Activated CD4-positive, alpha-beta memory T cell treated with anti-CD3 and anti-CD28 coated beads, Interleukin-2, amount 10 ng/mL, durations not matched to agents 7 days and 5 days (primary cell): ENCODE data around the gene NCF1. TPM values are rescaled to one million over a fixed set of nuclear protein-coding genes. Genes with fewer than 3 reads are reported as not detected.
"Not testable (repeated sequence)": the region's sequence is repeated elsewhere in the genome, so short reads cannot be mapped to it uniquely, and the experiment has no call there.

ENCODE experiments used
- CTCF ChIA-PET: fragments of 350-600 bp; sonication (Branson Sonifier 250); formaldehyde crosslinking; loops from one replicate; lab custom pipeline; 2021; ENCODE audit warnings: antibody characterized with exemption, inconsistent platforms; lab: Charles Lee
- POLR2A ChIA-PET: fragments of 350-600 bp; sonication (Branson Sonifier 250); formaldehyde crosslinking; loops from one replicate; lab custom pipeline; 2021; ENCODE audit warnings: antibody characterized with exemption; lab: Charles Lee
- DNase-seq: peaks from one replicate; pipeline ENCODE4 v3.0.0-alpha.2; 2020
- H3K27ac Mint-ChIP-seq: one replicate; pipeline ENCODE4 v1.8.0; 2021; ENCODE audit warnings: mild to moderate bottlenecking, mixed read lengths
- H3K27me3 Mint-ChIP-seq: one replicate; pipeline ENCODE4 v1.8.0; 2021; ENCODE audit warnings: mixed read lengths
- H3K36me3 Mint-ChIP-seq: one replicate; pipeline ENCODE4 v1.8.0; 2021; ENCODE audit warnings: low read depth, mixed read lengths
- H3K4me1 Mint-ChIP-seq: one replicate; pipeline ENCODE4 v1.8.0; 2021; ENCODE audit warnings: mixed read lengths
- H3K4me3 Mint-ChIP-seq: one replicate; pipeline ENCODE4 v1.8.0; 2021; ENCODE audit warnings: mild to moderate bottlenecking, mixed read lengths
- H3K9me3 Mint-ChIP-seq: one replicate; pipeline ENCODE4 v1.8.0; 2021; ENCODE audit warnings: mixed read lengths
- total RNA-seq, 2 experiments: library from RNA; stranded (reverse); gene quantifications; one replicate each; pipeline ENCODE4 v1.2.3, GENCODE V29; 2021

NCF1 gene
- total RNA-seq, 2 experiments from 2014 or later: 1.5 TPM

DNA sequence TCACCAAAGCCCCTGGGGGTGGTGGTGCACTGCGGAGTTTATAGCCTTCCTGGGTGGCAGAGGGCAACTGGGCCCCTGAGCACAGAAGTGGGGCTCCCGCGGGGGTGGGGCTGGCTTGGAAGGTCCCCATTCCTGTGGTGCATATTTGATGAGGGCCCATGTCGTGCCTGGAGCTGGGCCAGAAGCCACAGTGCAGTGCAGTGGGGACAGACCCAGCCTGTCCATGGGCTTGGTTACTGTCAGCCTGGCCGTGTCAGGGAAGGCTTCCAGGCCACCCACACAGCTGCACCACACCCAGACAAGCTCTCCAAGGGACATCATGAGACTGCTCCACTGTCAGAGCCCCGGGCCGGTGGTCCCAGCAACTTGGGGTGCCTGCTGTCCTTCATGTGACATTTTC, 7.3 kb upstream of the NCF1 start:
- CTCF ChIA-PET, H3K36me3 Mint-ChIP-seq, H3K27ac Mint-ChIP-seq, DNase-seq, H3K4me1 Mint-ChIP-seq, POLR2A ChIA-PET, H3K4me3 Mint-ChIP-seq, H3K9me3 Mint-ChIP-seq, H3K27me3 Mint-ChIP-seq: not testable (repeated sequence)

DNA sequence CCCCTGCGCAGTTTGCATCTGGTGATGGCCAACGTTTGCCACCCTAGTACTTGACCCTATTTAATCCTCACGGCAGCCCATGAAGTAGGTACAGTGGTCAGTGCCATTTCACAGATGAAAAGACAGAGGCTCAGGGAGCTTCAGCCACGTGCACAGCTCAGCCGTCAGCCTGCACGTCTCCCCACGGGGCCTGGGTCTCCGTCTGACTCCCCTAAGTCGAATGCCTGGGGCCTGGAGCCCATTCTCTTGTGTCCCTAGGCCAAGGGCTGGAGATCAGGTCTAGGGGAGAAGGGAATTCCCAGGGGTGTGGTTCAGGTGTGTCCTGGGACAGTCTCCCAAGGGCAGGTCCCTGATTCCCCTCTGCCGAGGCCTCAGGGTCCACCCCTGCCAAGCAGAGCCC, 6.8 kb upstream of the NCF1 start:
- POLR2A ChIA-PET, H3K4me3 Mint-ChIP-seq, H3K27ac Mint-ChIP-seq, H3K27me3 Mint-ChIP-seq, H3K36me3 Mint-ChIP-seq, DNase-seq, H3K4me1 Mint-ChIP-seq, CTCF ChIA-PET, H3K9me3 Mint-ChIP-seq: not testable (repeated sequence)

DNA sequence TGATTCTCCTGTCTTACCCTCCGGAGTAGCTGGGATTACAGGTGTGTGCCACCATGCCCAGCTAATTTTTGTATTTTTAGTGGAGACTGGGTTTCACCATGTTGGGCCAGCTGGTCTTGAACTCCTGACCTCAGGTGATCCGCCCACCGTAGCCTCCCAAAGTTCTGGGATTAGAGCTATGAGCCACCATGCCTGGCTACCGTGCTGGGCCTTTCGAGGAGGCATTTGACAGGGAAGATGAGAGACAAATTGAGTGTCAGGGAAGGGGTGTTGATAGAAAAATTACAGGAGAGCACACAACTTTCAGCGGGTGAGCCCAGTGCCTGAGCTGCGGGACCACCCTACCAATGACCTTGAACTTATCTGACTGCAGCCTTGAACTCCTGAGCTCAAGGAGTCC, 3.7 kb upstream of the NCF1 start:
- H3K4me1 Mint-ChIP-seq, CTCF ChIA-PET, DNase-seq, H3K36me3 Mint-ChIP-seq, POLR2A ChIA-PET, H3K4me3 Mint-ChIP-seq, H3K9me3 Mint-ChIP-seq, H3K27ac Mint-ChIP-seq, H3K27me3 Mint-ChIP-seq: not testable (repeated sequence)

DNA sequence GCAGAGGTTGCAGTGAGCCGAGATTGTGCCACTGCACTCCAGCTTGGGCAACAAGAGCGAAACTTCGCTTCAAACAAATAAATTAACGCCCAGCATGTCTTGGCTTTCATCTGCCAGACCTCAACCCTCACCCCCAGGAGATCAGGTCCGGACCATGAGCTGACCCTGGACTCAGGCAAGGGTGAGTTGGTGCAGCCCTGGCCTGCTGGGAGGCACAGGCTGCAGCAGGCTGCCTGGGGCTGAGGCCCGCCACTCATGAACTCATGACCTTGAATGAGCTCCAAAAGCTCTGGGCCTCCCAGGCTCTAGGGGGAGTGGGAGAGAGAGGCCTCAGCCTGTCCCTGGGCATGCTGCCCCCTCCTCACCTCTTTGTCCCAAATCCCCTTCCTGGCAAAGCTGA, 1.7 kb upstream of the NCF1 start:
- H3K27me3 Mint-ChIP-seq, CTCF ChIA-PET, POLR2A ChIA-PET, H3K4me1 Mint-ChIP-seq, H3K9me3 Mint-ChIP-seq, H3K4me3 Mint-ChIP-seq, DNase-seq, H3K27ac Mint-ChIP-seq, H3K36me3 Mint-ChIP-seq: not testable (repeated sequence)

DNA sequence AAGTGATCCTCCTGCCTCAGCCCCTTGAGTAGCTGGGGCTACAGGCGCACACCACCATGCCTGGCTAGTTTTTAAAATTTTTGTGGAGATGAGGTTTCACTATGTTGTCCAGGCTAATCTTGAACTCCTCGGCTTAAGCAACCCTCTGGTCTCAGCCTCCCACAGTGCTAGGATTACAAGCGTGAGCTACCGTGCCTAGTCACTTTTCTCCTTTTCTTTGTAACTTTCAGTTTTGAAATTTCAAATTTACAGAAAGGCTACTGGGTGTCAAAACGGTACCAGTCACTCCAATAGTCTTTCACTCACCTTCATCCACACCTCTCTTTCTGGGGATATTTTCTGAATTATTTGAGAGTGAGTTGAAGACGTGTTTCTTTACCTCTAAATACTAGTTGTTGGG, 1.3 kb downstream of the NCF1 start:
- H3K4me3 Mint-ChIP-seq, H3K4me1 Mint-ChIP-seq, CTCF ChIA-PET, H3K27me3 Mint-ChIP-seq, POLR2A ChIA-PET, H3K36me3 Mint-ChIP-seq, H3K9me3 Mint-ChIP-seq, DNase-seq, H3K27ac Mint-ChIP-seq: not testable (repeated sequence)

DNA sequence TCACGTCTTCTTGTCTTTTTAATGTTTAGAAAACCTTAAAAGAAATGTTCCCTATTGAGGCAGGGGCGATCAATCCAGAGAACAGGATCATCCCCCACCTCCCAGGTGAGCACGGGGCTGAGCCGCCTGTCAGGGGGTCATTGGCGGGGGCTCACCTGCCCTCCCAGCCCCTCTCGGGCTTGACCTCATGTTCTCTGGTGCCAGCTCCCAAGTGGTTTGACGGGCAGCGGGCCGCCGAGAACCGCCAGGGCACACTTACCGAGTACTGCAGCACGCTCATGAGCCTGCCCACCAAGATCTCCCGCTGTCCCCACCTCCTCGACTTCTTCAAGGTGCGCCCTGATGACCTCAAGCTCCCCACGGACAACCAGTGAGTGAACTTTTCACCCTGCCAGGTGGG, 5.2 kb downstream of the NCF1 start:
- H3K27ac Mint-ChIP-seq, H3K36me3 Mint-ChIP-seq, DNase-seq, H3K4me1 Mint-ChIP-seq, H3K9me3 Mint-ChIP-seq, CTCF ChIA-PET, H3K4me3 Mint-ChIP-seq, POLR2A ChIA-PET, H3K27me3 Mint-ChIP-seq: not testable (repeated sequence)

DNA sequence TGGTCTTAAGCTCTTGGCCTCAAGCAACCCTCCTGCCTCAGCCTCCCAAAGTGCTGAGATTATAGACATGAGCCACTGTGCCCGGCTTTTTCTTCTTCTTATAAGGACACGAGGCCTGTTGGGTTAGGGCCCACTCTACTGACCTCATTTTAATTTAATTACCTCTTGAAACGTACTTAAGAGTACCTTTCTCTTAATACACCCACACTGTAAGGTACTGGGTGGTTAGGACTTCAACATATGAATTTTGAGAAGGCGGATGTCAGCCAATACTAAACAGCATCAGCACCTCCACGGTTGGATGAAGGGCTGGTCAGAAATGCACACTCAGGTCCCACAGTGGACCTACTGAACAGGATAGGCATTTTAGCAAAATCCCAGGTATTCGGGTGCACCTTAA, 7.9 kb downstream of the NCF1 start:
- CTCF ChIA-PET, H3K36me3 Mint-ChIP-seq, H3K9me3 Mint-ChIP-seq, H3K27me3 Mint-ChIP-seq, POLR2A ChIA-PET, H3K27ac Mint-ChIP-seq, H3K4me3 Mint-ChIP-seq, H3K4me1 Mint-ChIP-seq, DNase-seq: not testable (repeated sequence)

DNA sequence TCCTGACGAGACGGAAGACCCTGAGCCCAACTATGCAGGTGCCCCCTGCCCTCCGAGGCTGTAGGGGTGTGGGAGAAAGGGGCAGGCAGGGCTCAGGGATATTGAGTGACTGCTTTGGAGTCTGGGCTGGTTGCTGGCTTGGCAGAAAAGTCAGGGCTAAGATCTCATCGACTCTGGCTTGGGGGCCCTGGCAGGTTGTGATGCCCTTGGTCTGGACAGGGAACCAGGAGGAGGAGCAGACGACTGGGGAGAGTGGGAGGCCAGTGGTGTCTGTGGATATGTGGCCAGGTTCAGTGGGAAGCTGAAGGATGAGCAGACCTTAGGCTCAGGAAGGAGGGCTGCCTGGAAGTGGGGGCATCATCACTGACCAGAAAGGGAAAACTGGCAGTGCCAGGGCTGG, 9.8 kb downstream of the NCF1 start:
- DNase-seq, CTCF ChIA-PET, POLR2A ChIA-PET, H3K36me3 Mint-ChIP-seq, H3K27me3 Mint-ChIP-seq, H3K4me3 Mint-ChIP-seq, H3K4me1 Mint-ChIP-seq, H3K9me3 Mint-ChIP-seq, H3K27ac Mint-ChIP-seq: not testable (repeated sequence)

DNA sequence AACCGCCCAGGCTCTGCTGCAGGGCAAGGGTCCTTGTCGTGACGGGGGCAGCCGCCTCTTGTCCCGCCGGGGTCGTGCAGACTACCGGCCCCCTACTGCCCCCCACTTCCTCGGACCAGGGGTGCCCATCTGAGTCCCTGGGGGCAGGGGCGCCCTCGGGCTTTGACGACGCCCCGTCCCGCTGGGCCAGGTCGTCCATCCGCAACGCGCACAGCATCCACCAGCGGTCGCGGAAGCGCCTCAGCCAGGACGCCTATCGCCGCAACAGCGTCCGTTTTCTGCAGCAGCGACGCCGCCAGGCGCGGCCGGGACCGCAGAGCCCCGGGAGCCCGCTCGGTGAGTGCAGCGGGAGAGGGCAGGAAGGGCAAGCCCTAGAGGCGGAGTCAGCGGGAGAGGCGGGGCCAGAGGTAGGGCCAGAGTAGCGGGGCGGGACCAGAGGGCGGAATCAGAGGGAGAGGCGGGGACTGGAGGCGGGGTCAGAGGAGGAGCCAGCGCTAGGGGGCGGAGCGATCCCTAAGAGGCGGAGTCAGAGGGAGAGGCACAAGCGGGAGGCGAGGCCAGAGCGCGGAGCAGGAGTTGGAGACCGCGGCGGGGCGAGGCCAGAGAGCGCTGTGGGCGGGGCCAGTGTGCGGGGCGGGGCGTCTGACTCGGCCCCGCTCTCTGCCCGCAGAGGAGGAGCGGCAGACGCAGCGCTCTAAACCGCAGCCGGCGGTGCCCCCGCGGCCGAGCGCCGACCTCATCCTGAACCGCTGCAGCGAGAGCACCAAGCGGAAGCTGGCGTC, 14.7 kb downstream of the NCF1 start:
- POLR2A ChIA-PET, H3K4me3 Mint-ChIP-seq, H3K4me1 Mint-ChIP-seq, H3K36me3 Mint-ChIP-seq, H3K9me3 Mint-ChIP-seq, H3K27ac Mint-ChIP-seq, CTCF ChIA-PET, H3K27me3 Mint-ChIP-seq: not testable (repeated sequence)
- DNase-seq: peak; percentile 96

DNA sequence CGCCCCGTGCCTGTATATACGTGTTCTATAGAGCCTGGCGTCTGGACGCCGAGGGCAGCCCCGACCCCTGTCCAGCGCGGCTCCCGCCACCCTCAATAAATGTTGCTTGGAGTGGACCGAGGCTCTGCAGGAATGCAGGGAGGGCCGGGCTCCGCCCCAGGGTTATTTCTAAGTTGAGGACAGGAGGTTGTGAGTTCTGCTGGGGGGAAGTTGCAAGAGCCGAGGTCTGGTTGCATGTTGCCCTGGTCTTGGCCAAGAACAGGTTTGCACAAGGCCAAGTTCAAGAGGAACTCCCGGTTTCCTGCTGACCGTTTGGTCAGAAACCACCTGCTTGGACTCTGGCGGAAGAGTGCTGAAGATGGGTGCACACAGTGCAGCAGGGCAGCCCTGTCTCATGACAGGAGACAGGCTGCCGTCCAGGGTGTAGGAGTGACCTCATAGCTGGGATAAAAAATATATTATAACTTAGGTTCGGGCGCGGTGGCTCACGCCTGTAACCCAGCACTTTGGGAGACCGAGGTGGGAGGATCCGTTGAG, 15.5 kb downstream of the NCF1 start:
- DNase-seq, H3K4me1 Mint-ChIP-seq, H3K27me3 Mint-ChIP-seq, H3K9me3 Mint-ChIP-seq, CTCF ChIA-PET, H3K36me3 Mint-ChIP-seq, H3K4me3 Mint-ChIP-seq, H3K27ac Mint-ChIP-seq, POLR2A ChIA-PET: not testable (repeated sequence)

DNA sequence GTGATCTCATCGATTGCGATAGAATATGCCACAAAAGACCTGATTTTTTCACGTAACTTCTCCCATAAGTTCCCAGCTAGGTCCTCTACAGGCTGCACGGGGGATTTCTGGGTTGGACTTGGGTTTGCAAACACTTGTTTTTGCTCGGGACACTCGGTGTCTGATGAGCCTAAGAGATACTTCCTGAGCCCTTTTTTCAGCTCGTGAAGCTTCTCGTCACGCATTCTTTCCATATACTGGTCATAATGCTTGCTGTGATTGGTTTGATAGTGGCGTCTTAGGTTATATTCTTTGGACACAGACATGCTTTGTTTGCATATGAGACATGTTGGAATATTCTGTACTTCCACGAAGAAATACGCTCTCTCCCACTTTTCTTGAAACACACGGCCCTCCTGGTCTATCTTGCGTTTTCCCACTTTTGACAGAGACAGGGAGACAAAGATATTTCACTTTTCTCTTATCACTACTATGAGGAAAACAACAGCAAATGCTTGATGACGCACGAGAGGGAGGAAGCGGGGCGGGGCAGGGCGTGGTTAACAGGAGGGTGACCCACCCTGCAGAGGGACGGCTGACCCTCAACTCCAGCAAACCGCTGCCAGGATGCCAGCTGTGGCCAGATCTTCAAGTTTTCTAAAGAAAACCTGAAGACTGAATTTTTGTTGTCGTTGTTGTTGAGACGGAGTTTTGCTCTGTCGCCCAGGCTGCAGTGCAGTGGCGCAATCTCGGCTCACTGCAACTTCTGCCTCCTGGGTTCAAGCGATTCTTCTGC, 24.2 kb downstream of the NCF1 start:
- POLR2A ChIA-PET, H3K27ac Mint-ChIP-seq, H3K27me3 Mint-ChIP-seq, H3K4me3 Mint-ChIP-seq, H3K4me1 Mint-ChIP-seq, H3K36me3 Mint-ChIP-seq, DNase-seq, CTCF ChIA-PET, H3K9me3 Mint-ChIP-seq: not testable (repeated sequence)

DNA sequence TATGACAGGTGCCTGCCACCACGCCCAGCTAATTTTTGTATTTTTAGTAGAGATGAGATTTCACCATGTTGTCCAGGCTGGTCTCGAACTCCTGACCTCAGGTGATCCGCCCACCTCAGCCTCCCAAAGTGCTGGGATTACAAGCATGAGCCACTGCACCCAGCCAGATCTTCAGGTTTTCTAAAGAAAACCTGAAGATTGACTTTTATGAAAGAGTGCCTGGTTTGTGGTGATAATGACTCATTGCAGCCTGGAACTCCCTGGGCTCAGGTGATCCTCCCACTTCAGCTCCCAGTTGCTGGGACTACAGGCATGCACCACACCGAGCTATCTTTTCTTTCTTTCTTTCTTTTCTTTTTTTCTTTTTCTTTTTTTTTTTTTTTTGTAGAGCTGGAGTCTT, 24.8 kb downstream of the NCF1 start:
- CTCF ChIA-PET, DNase-seq, H3K4me3 Mint-ChIP-seq: not testable (repeated sequence)

DNA sequence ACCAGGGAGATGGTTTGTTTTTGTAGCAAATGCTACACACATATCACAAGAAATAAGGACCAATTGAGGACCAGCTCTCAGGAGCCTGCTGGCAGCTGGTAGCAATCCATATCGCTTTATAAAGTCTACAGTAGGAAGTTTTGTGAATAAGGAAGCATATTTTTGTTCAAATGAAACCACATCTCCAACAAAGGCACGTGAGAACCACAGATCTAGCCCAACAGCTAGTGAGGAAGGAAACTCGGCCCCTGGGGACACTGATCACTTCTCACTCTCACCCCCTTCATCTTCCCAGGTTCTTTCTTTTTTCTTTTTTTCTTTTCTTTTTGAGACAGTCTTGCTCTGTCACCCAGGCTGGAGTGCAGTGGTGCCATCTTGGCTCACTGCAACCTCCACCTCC, 42.1 kb downstream of the NCF1 start:
- H3K4me1 Mint-ChIP-seq, H3K9me3 Mint-ChIP-seq, H3K4me3 Mint-ChIP-seq, CTCF ChIA-PET, H3K27ac Mint-ChIP-seq, H3K36me3 Mint-ChIP-seq, H3K27me3 Mint-ChIP-seq, DNase-seq, POLR2A ChIA-PET: not testable (repeated sequence)

More for the DNA sequence above, 24.8 kb downstream of the NCF1 start:
- POLR2A ChIA-PET, H3K27me3 Mint-ChIP-seq, H3K4me1 Mint-ChIP-seq, H3K36me3 Mint-ChIP-seq, H3K9me3 Mint-ChIP-seq, H3K27ac Mint-ChIP-seq: not testable (repeated sequence)
